Stimulated activated CD4-positive, alpha-beta T cell treated with anti-CD3 and anti-CD28 coated beads, Interleukin-1b, Interleukin-23, amount 100 ng/mL, for 24 hours (primary cell): ENCODE results near the gene CD82.
"Not testable (repeated sequence)": the region's sequence is repeated elsewhere in the genome, so short reads cannot be mapped to it uniquely, and the experiment has no call there.

Experiments
- DNase-seq, 4 experiments: peaks; one replicate each; pipeline ENCODE4 v3.0.0-alpha.2; 2020; ENCODE audit warnings: low read depth in 4 of 4, low spot score in 1 of 4

The CD82 gene

GRCh38 chr11:44628730-44629700 is 63.6 kb downstream of the CD82 start:
- DNase-seq = no peak

DNA sequence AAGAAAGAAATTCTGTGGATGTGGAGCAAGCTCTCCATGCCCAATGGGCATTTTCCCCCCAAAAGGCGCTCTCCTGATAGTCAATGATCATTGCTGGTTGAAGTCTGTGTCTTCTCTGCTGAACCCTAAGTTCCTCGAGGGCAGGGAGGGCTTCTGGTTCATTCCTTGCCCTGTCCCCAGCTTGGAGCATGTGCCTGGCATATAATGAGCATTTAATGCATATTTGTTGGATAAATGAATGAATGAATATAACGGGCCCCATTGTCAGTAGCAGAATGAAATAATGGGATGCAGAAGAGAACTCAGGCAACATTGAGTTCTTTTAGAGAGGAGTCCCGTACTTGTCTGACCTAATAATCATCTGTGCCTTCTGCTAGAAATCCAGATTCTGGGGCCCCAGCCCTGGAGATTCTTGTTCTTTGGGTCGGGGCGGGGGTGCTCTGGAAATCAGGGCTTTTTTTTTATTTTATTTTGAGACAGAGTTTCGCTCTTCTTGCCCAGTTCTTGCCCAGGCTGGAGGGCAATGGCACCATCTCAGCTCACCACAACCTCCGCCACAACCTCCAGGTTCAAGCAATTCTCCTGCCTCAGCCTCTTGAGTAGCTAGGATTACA is 64.4 kb downstream of the CD82 start:
- no peak for DNase-seq

DNA sequence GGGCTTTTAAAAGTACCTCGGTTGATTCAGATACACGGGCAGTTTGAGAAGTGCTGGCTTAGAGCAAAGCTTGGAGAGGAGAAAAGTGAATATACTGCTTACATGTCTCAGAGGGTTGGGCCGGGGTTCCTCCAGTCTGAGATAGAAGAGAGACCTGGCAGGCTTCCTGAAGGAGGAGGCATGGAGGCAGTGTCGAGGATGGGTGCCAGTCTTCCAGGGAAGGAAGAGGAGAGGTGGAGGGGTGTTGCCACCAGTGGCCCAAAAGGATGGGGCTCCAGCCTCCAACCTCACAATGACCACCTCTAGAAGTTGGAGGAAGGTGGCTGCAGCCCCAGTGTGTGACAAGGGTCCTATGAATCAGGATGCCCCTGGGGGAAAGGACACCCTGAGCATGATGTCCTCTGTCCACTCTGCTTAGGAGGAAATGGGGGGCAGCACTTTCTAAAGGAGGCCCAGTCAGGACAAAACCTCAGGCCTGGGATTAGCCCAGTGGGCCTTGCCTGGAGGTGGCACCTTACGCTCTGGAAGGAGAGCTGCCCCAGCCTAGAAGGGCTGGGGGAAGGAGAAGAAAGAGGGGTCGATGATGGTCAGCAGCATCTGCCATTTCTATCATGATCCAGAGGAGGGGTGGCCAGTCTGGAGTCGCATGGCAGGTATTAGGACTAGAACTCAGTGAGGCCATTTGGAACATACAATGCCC is 65.2 kb downstream of the CD82 start:
- DNase-seq = no peak

- no peak for DNase-seq
These were observed 66.4 kb downstream of the CD82 start for GRCh38 chr11:44631831-44632230.

DNA sequence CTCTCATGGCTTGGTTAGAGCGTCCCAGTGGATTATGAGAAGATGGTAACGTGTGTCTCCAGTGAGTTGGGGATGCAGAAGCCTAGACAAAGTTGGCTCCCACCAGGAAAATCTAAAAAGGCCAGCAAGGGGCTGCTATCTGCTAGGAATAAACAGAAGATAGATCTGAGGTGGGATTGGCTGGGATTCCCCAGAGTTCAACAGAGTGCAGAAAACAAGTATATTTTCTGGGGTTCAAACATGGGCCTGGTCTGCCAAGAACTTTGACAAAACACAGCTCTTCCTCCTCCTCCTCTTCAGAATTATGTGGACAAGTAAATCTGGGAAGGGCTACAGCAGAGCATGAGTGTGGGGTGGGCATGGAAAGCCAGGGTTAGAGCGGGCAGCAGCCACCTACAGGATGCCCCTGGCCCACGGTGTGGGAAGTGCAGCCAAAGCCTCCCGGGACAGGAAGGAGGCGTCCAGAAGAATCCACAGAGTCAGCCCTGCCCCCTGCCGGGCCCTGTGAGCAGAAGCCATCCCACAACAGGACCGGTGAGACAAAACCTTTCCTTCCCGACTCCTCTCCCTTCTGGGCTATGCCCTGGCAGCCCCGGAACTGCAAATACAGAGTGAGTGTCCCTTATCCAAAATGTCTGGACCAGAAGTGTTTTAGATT is 67.1 kb downstream of the CD82 start:
- DNase-seq = no peak

GRCh38 chr11:44633641-44634040 is 68.2 kb downstream of the CD82 start:
- no peak for DNase-seq

- no peak for DNase-seq
These were observed 69.2 kb downstream of the CD82 start for GRCh38 chr11:44634401-44635281.

- no peak for DNase-seq
These were observed 72.0 kb downstream of the CD82 start for GRCh38 chr11:44637487-44637886.

DNA sequence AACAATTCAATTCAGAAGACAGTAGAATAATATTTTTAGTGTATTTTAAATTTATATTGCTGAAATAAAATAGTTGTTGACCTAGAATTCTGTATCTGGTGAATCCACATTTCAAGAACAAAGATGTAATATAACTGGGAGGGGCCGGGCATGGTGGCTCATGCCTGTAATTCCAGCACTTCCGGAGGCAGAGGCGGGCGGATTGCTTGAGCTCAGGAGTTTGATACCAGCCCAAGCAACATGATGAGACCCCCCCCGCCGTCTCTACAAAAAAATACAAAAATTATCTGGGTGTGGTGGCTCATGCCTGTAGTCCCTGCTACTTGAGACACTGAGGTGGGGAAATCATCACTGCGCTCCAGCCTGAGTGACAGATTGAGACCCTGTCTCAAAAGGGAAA is 72.6 kb downstream of the CD82 start:
- DNase-seq = no peak

- DNase-seq = no peak
These were observed 77.8 kb downstream of the CD82 start for GRCh38 chr11:44643217-44643616.

- DNase-seq = no peak
These were observed 80.4 kb downstream of the CD82 start for GRCh38 chr11:44645827-44646226.

DNA sequence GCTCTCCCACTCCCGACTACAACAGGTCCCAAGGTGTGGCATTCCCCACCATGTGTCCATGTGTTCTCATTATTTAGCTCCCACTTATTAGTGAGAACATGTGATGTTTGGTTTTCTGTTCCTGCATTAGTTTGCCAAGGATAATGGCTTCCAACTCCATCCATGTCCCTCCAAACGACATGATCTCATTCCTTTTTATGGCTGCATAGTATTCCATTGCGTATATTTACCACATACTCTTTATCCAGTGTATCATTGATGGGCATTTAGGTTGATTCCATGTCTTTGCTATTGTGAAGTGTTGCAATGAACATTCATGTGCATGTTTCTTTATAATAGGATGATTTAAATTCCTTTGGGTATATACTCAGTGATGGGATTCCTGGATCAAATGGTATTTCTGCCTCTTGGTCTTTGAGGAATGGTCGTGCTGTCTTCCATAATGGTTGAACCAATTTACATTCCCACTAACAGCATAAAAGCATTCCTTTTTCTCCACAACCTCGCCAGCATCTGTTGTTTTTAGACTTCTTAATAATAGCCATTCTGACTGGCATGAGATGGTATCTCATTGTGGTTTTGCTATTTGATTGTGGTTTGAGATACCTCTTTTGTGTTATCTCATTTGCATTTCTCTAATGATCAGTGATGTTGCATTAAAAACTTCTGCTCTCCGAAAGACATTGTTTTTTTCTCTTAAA is 81.9 kb downstream of the CD82 start:
- DNase-seq = not testable (repeated sequence)

- no peak for DNase-seq
These were observed 82.6 kb downstream of the CD82 start for GRCh38 chr11:44648109-44648508.

DNA sequence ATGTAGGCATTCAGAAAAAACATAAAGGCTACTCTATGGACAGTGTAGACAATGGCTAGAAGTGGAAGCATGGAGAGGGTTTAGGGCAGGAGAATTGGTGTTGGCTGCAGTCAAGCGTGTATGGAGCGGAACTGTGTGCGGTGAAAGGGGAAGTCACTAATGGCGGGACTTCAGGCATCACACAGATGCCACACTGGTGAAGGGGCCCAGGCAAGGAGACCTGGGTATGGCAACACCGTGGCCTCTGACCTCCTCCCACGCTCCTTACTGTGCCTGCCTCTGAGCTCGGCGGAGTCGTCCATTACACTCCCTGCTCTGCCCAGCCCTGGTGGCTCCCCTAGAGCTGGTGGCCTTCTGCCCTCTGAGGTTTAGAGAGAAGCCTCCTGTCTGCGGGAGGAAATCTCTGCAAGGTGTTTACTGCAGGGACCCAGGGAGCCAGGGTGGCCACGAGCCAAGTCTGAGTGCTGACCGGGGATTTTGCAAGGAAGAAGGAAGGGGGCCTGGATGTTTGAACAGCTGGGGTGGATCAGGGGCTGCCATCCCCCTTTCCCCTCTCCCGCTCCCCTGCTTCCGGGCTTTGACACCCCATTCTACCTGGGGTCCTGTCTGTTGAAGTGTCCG is 86.2 kb downstream of the CD82 start:
- no peak for DNase-seq

- no peak for DNase-seq
These were observed 87.6 kb downstream of the CD82 start for GRCh38 chr11:44652901-44653644.

DNA sequence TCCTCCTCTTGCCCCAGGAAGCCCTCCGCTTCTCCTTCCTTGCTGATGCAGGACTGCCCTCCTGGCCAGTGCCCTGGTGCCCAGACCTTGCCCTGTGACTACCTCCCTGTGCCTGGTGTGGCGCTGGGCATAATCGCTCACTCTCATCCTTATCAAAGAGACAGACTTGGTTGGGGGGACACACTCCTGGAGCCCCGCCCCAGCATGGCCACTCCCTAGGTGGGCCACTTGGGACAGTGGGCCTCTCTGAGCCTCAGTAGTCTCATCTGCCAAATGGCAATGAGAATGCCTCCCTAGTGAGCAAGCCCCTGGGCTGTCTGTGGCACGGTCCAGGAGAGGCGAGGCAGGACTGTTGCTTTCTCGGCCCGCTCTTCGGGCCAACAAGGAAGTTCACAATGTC is 88.6 kb downstream of the CD82 start:
- no peak for DNase-seq

GRCh38 chr11:44654596-44654995 is 89.1 kb downstream of the CD82 start:
- no peak for DNase-seq

GRCh38 chr11:44657836-44658505 is 92.5 kb downstream of the CD82 start:
- DNase-seq = no peak
